Measurements from ENCODE around the gene UBE3B.

GRCh38 chr12:109513051-109513450 lies 35.6 kb downstream of the UBE3B start:
- TF ChIP-seq POLR2A (IDR thresholded peaks at IDR 0.05), result no peak
- TF ChIP-seq POLR2AphosphoS5 (IDR thresholded peaks at IDR 0.05), result no peak

All from prostate gland (tissue), 1 donor.